Stimulated activated CD4-positive, alpha-beta T cell treated with anti-CD3 and anti-CD28 coated beads, Interleukin-2, amount 100 ng/mL, for 24 hours (primary cell): ENCODE measurements around the gene AGAP1.

Experiments used
- DNase-seq, 2 donors: peaks; one replicate each; pipeline ENCODE4 v3.0.0-alpha.2; 2020

AGAP1 gene

DNA sequence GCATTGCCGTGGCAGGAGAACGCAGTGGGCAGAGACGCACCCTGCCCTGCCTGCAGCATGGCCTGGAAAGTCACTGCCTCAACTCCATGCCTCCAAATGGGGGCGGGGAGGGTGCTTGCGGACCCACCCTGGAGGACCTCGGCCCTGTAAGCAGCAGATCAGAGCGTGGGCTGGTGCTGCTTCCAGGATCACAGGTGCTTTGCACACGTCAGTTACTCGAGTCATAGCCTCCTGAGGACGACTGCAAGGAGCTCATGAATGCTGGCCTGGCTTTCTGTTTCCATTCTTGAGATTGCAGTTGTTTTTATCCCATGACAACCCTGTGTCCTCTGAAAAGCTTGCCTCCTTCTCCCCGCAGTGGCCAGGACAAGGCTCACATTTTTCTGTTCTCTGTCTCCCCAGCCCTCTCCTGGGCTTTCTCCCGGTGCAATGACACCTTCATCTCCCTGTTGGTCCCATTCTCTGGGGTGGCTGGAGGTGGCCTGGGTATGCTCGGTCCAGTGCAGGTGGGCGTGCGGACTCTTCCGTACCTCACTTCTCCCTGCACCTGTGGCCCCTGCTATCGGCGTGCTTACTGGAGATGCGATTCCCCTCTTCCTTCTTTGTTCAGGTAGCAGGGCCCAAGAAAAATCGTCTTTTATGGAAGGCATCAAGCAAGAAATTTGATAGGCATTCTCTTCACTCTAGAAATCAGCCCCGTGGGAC is 466.3 kb downstream of the AGAP1 start:
- DNase-seq: no peak

DNA sequence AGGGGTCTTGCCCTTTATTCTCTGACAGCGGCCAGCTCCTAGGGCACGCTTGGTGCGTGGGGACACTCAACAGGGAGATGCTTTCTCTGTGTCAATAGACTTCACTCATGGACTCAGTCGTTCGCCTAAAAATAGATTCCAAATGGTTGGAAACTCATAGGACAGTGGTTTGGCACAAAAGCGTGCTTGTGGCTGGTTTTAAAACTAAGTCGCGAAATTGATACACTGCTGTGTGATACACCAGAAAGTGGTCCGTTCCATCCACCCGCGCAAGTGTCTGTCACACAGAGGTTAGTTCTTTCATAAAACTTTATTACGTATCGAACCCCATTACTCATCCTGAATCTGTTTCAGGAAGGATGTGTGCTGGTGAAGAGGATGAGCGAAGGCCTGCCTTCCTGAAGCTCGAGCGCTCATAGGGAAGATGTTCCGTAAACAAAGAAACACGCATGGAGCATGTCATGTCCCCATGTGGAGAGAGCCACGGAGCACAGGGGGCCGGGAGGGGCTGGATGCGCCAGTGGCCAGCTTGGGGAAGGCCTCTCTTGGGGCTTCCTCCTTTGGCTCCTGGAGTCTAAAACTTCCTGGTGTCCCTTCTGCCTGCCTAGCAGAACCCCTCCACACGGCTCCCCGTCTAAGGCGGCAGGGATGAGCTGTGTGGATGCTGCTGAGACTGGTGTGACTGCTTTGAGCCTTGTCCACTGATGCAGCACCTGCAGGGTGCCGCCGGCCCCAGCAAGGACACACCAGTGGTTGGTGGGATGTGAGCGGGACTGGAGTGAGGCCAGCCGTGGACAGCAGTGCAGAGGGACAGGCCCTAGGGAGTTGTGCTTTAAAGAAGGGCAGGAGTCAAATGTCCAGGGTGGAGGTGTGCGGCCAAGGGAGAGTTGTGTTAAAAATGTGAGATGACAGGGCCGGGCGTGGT is 467.1 kb downstream of the AGAP1 start:
- DNase-seq: no peak

DNA sequence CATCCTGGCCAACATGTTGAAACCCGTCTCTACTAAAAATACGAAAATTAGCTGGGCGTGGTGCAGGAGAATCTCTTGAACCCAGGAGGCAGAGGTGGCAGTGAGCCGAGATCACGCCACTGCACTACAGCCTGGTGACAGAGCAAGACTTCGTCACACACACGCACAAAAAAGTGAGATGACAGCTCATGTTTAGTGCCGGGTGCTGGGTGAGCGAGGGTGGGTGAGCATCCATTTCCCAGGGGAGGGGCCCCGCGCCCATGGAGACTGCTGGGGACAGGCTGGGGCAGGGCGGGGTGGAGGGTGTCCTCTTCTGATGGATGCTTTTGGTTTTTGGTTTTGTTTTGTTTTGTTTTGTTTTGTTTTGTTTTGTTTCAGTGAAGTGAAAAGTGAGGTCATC is 467.9 kb downstream of the AGAP1 start:
- DNase-seq: no peak

DNA sequence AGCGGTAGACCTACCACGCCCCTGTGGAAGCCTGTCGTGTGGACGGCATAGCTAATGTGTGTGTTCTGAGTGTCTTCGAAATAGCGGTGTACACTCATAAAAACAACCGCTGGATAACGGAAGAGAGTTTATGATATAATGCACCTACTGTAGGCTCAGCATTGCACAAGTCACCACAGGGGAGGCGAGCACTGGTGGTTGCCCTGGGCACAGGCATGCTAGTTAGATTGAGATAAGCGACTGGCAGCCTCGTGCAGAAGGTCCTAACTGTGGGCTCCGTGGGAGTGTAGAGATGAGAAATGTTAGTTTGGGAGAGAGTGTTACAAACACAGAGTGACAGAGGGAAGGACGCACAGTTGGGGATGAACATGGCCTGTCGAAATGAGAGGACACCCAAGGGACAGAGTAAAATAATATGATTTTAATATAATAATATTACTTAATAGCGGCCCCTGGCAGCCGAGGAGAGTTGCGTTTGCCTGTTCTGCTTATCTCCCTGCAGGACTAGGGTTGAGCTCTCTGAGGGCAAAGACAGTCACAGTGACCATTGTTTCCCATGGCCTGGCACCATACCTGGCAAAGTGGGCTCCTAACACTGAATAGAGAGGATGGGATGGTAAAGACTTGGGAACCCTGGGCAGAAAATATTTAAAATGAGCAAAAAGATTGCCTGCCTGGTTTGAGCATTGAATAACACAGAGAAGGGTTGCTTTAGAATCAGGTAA is 470.2 kb downstream of the AGAP1 start:
- no peak for DNase-seq

DNA sequence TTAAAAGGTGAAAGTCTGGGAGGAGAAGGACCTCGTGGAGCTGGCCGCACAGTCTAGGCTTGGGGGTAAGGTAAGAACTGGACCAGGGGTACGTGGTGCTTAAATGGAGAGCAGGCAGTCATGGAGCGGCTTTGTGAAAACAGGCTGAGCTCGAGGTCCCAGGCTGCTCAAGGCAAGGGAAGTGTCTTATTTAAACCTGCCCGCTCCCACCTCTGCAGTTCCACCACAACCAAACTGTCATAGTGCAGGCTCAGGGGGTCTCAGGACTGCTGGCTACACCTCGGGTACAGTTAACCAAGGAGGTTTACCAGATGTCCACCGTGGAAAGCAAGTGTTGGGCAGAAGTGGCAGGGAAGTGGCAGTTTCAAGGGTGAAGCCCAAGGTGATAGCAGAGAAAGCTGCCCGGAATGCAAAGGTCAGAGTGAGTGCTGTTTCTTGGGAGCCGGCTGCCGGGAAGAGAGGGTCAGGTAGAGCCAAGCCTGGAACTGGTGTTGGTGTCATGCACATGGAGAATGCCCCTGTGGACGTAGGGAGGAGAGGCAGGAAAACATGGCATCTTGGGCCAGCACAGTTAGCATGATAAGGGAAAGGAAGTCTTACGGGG is 471.0 kb downstream of the AGAP1 start:
- DNase-seq: no peak

DNA sequence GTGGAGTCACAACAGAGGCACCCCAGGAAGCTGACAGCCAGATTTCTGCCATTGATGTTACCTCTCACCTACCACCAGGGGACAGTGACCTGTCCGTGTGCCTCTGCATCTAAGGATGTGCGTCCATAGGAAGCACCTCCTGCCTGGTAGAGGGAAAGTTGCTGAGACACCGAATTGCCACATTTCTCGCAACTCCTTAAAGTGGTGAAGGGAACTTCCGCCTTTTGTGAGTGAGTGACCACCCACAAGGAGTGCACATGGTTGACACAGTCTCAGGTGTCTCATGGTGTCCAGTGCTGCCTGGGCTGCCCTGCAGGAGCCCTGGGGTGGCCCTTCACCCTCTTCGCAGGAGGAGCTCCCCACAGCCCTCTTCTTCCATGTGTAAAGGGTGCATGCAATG is 472.6 kb downstream of the AGAP1 start:
- DNase-seq: no peak

DNA sequence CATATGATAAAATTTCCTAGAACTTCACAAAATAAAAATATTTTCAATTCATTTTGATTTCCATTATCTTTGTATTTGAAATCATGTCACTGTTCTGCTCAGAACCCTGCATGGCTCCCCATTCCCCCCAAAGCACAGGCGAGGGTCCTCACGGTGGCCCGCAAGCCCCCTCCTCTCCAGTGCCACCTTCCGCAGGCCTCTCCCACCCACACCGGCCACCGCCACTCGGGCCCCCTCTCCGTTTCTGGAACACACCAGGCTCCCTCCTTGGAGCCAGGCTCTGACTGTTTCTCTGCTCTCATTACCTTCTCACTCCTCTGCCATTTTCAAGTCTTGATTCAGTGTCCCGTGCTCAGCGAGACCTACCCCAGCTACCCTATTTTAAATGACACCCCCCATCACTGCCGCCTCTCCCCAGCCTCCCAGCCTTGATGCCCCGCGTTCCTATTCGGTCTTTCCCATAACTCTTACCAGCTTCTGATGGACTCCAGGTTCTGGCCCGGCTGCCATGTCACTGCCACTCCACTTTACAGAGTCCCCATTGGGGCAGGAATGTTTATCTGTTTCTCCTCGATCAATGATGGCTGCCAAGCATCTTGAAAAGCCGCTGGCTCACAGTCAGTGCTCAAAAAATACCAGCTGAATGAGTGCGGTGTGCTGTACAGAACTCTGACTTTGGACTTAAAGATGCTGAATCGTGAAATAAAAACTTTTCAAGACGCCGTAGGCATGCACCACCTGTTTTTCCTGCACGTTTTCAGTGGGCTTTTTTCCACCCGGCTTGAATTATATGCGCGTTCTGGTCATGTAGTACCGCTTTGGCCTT is 473.3 kb downstream of the AGAP1 start:
- DNase-seq: no peak

DNA sequence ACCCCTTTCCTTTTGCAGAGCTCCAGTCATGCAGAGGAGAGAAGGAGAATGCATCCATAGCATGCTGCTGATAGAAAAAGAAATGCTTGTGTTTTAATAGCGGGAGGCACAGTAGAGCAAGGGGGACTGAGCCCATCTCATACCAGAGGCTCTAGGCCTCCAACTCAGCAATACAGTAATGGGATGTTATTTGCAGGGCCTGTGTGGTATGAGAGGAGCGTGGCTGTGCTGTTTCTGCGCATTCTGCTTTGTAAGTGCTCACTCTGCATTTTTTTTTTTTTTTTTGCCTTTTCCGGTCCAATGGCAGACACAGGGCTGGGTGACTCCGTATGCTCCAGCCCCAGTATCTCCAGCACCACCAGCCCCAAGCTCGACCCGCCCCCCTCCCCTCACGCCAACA is 474.3 kb downstream of the AGAP1 start:
- no peak for DNase-seq

DNA sequence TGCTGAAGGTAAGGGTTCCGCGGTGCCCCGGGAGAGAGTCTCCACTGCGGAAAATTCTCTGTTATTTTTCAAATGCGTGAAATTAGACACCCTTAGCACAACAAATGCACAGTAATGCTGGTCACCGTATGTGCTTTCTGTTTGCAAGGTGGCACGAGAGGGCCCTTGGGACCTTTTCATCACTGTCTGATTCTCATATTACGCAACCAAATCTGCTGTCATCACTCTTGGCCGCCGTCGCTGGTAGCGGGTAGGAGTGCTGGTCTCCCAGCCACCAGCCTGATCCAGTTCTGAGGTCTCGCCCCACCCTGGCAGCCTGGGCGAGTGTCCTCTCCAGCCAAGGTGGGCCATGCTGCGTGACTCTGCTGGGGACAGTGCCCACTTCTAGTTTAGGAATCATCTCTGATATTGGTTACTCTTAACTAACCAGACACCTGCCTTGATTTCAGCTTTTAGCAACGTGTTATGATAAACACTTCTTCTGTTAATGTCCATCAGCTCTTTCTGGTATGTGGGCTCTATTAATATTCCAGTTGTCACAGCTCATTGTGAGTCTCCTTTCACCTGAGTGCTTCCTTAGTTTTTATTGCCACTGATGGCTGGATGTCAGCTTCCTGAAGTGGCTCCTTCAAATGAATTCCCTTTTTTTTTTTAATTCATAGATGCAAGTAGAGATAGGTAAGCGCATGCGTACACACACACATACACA is 474.9 kb downstream of the AGAP1 start:
- DNase-seq: no peak

DNA sequence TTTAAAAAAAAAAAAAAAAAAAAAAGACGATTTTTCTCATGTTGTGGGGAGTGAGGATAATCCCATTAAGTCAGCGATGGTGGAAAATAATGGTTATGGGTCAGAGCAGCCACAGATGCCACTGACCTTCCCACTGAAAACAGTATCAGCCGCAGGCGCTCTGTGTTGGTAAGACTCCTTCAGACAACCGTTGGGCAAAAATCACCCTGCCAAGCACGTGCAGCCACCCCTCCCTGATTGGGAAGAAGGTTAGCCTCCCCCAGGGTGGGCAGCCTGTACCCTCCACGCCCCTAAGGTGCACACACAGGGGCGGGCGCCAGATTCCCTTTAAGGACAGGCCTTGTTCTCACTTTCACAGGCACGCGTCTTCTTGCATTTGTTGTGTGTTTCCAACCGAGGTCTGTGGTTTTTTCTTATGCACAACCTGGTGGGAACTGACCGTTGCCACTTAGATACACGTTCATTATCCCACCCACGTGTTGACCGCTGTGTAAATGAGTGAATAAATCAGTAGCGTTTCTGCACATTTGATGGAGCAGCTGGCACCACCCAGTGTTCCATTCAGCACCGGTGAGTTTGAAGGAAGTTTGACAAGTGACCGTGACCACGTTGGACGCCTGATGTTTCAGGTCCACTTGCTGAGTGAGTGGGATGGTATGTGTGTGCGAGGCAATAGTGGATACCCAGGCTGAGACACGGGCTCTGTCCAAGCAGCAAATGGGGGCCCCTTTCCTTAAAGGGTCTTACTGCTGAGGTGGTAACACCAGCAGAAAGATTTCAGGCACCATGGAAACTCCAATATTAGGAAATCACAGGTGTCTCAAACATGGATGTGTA is 476.6 kb downstream of the AGAP1 start:
- no peak for DNase-seq

DNA sequence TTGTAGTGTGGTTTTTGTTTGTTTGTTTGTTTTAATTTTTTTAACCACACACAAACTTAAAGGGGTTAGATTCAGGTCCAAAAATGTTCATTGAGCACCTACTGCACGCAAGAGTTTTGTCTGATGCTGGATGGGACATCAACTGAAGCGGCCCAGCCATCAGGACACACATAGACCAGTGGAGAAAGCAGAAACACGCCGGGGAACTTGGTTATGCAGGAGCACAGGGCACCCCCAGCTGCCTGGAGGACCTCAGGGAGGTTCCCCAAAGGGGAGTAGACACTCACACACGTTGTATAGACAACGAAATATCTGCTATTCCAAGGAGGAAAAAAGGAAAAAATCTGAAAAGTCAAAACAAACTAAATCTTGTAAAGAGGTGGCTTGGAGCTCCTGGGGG is 482.7 kb downstream of the AGAP1 start:
- DNase-seq: no peak

DNA sequence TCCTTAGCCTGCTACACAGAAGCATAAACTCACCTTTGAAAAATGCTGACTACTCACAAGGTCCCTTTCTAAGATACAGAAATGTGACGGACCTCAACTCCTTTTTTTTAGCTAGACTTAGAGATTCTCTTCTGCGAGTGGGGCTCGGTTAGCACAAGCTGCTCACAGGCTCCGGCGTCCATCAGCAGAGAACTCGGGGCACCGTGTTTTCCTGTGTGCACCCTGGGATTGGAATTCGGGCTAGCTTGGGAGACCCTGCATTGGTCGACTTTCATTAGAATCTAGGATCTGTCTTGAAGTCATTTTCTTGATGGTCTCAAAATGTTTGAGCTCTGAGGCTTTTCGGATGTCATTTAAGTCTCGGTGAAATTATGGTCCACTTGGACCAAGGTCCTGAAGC is 483.1 kb downstream of the AGAP1 start:
- no peak for DNase-seq

DNA sequence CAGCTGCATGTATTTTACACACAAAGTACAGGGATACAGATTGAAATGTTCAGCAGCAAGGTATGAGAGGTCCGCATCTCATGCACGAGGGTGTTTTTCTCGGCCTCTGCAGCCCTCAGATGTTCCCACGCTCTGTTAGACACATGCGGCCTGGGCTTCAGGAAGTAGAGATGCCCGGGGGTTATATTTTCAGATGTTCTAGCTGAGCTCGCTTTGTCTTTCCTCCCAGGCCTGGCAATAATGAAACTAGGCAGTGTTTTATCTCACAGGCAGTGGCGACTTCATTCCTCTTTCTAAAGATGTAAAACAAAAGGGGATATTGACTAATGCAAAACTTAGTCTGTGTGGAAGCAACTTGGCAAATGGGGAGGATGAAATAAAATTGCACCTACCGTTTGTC is 483.6 kb downstream of the AGAP1 start:
- DNase-seq: no peak

DNA sequence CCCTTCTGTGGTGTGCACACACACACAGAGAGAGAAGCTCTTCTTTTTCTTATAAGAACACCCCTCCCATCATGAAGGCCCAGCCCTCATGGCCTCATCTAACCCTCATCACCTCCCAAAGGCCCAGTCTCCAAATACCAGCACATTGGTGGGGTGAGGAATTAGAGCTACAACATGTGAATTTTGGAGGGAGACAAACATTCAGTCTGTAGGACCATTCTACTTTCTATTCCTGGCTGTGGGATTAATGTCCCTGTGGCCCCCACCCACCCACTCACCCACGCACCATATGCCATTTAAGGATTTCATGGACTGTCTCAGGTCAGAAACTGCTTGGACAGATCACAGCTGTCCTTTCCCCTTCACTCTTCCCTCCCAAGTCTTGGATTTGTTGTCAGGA is 484.2 kb downstream of the AGAP1 start:
- DNase-seq: no peak

DNA sequence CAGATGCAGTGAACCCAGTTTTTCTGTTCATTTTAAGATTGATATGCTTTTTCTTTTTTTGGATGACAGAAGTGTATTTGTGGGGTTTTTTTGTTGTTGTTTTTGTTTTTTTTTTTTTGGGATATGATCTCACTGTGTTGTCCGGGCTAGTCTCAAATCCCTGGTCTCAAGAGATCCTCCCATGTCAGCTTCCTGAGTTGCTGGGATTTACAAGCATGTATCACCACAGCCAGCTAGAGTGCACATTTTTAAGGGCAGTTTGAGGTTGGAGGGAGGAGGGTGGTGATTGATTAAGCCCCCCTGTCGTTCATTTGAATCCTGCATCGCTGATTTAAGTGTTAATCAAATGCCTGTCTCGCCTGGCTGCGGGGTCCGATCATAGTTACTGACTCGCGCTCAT is 485.2 kb downstream of the AGAP1 start:
- no peak for DNase-seq

DNA sequence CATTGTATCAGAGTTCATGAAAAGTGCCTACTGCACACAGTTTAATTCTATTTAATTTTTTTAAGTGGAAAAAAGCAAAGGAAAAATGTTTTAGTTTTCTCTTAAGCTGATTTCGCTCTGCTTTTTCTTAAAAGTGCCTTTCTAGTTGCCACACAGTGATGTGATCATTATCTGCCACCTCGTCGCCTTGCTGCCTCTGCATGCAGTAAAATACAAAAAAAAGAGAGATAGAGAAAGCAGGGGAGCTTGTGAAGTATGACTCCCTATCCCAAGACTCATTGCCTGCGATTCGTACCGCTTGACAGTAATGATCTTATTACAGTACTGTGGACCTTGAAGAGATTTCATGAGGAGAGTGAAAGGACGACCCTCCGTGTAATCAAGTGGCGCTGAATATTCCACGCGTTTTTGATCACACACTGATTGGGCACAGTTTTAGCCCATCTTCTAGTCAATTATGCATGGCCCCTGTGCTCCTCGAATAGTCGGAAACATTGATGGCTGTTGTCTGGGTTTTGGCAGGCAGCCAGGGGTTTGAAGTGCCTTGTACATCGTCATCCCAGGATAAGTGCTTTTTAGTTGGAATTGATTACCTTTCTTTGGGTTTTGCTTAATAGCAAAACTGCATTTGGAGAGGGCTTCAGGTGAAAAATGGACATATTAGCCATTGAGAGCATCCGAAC is 486.1 kb downstream of the AGAP1 start:
- no peak for DNase-seq

DNA sequence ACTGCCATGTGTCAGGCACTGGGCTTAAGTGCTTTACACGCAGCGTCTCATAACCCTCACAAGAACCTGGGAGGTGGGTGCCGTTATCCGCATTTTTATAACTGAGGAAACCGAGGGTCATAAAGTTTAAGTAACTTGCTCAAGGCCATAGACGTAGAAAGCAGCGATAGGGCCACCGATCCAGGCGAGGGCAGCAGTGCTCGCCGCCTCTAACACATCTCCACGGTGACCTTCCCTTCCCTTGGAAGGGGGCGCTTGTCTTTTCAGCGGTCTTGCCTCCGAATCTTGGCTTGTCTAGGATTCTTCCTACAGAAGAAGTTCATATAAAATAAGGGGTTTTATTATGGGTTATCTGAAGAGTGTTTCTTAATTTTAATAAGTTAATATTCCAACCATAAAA is 487.8 kb downstream of the AGAP1 start:
- no peak for DNase-seq

DNA sequence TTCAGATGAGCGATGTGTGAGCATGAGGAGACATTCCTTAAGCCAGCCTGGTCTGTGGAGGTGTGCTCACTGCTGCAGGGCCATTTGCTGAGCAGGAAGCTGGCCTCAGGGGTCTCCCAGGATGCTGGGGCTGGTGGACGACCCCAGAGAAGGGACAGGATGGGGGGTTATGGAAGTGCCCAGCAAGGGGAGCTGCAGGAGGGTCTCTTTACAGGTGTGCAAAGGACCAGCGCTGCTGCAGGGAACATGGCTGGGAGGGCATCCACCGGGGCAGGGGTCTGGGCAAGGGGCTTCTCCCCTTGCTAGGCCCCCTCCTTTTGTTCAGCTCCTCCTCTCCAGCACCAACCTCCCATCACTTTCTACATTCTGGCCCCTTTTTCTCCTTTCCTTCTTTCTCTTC is 489.2 kb downstream of the AGAP1 start:
- no peak for DNase-seq

DNA sequence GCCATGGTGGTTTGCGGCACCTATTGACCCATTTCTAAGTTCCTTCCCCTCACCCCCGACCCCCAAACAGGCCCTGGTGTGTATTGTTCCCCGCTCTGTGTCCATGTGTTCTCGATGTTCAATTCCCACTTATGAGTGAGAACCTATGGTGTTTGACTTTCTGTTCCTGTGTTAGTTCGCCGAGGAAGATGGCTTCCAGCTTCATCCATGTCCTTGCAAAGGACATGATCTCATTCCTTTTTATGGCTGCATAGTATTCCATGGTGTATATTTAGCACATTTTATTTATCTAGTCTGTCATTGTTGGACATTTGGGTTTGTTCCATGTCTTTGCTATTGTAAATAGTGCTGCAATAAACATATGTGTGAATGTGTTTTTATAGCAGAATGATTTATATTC is 490.7 kb downstream of the AGAP1 start:
- no peak for DNase-seq

DNA sequence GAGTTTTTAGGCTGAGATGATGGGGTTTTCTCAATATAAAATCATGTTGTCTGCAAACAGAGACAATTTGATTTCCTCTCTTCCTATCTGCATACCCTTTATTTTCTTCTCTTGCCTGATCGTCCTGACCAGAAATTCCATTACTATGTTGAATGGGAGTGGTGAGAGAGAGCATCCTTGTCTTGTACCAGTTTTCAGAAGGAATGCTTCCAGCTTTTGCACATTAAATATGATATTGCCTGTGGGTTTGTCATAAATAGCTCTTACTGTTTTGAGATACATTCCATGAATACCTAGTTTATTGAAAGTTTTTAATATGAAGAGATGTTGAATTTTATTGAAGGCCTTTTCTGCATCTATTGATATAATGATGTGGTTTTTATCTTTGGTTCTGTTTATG is 492.5 kb downstream of the AGAP1 start:
- DNase-seq: no peak
